Colonic mucosa (tissue), 4 donors: ENCODE measurements around the gene HAAO. TPM values are rescaled to one million over a fixed set of nuclear protein-coding genes. Genes with fewer than 3 reads are reported as not detected.

Source experiments
- DNase-seq: peaks from one replicate; pipeline ENCODE4 v3.0.0-alpha.2; 2020
- H3K27ac ChIP-seq: fragments of 200-600 bp; one replicate; pipeline ENCODE4 v1.8.0; 2021
- H3K27me3 ChIP-seq: fragments of 200-600 bp; one replicate; pipeline ENCODE4 v1.8.0; 2021
- H3K36me3 ChIP-seq: fragments of 200-600 bp; one replicate; pipeline ENCODE4 v1.8.0; 2021
- H3K4me1 ChIP-seq: fragments of 200-600 bp; one replicate; pipeline ENCODE4 v1.8.0; 2021; ENCODE audit warnings: mild to moderate bottlenecking
- H3K4me3 ChIP-seq: fragments of 200-600 bp; one replicate; pipeline ENCODE4 v1.8.0; 2021
- H3K9ac ChIP-seq, 2 donors: one replicate each; pipeline ENCODE4 v1.7.0; 2013; ENCODE audit warnings: control low read depth in 2 of 2, low read depth in 2 of 2, low read length in 2 of 2
- H3K9me3 ChIP-seq: fragments of 200-600 bp; one replicate; pipeline ENCODE4 v1.8.0; 2021
- CTCF ChIP-seq: fragments of 200-600 bp; IDR thresholded peaks from one replicate; pipeline ENCODE4 v1.8.0; 2022; ENCODE audit warnings: antibody characterized with exemption, mild to moderate bottlenecking
- intact Hi-C: fragments of 100-400 bp; cut with DNase I; formaldehyde crosslinking; loops from one replicate; pipeline ENCODE4 v1.14.1; 2022
- total RNA-seq, 2 donors: library from RNA; stranded (reverse); fragmentation: NEBNext Ultra II Directional in 1 of 2; extraction: Animal tissue kit (Norgen Biotek cat#: 25700) in 1 of 2; gene quantifications; one replicate each; pipeline ENCODE4 v1.2.1, GENCODE V29; 2021
- donor health status: healthy.
- donor health status: DM: no; HTN: no; CAD: no.
- donor health status: DM: no; HTN: no; CAD: no.

Gene HAAO
- total RNA-seq, 2 donors from 2014 or later: 8.2 to 17.8 TPM

- Histone ChIP-seq H3K27me3 (no peaks in the 10 kb centered on the region), H3K9me3 (no peaks in the 10 kb centered on the region), H3K9ac (no peak overlapping the region), H3K27ac (no peak overlapping the region), H3K4me3 (no peak overlapping the region), H3K4me1 (no peaks in the 10 kb centered on the region), H3K36me3 (no peaks in the 10 kb centered on the region)
- DNase-seq: no peak
- intact Hi-C loops: no loop called here
- no peak for TF ChIP-seq CTCF
Observed at GRCh38 chr2:42764901-42765300, 27.5 kb downstream of the HAAO start.

- no peak for TF ChIP-seq CTCF
- H3K4me3 ChIP-seq: no peak within 1 kb of the TSS
- DNase-seq: no peak
- no peak within 1 kb of the TSS for H3K9ac ChIP-seq
- H3K36me3 ChIP-seq: no peaks in the 10 kb centered on the region
- H3K27ac ChIP-seq: no peak within 1 kb of the TSS
- no peaks in the 10 kb centered on the region for H3K9me3 ChIP-seq
- H3K4me1 ChIP-seq: no peaks in the 10 kb centered on the region
- no peaks in the 10 kb centered on the region for H3K27me3 ChIP-seq
- intact Hi-C loops: no loop called here
Observed at GRCh38 chr2:42764096-42764495, 28.3 kb downstream of the HAAO start, which contains the start of gene OXER1. Gene OXER1, minus strand, starts transcription at chr2:42764135. Its CDS starts 73 bp downstream, at chr2:42764062.

- Histone ChIP-seq H3K9ac (no peak overlapping the region), H3K27me3 (no peaks in the 10 kb centered on the region), H3K4me3 (no peak overlapping the region), H3K27ac (no peak overlapping the region), H3K36me3 (no peaks in the 10 kb centered on the region), H3K4me1 (no peaks in the 10 kb centered on the region), H3K9me3 (no peaks in the 10 kb centered on the region)
- DNase-seq: no peak
- no peak for TF ChIP-seq CTCF
- intact Hi-C loops: no loop called here
Observed at GRCh38 chr2:42762823-42763804, 29.3 kb downstream of the HAAO start.

GRCh38 chr2:42762155-42762554, 30.2 kb downstream of the HAAO start:
- no peak for TF ChIP-seq CTCF
- no peak overlapping the region for H3K27ac ChIP-seq
- no peak overlapping the region for H3K9ac ChIP-seq
- no peaks in the 10 kb centered on the region for H3K9me3 ChIP-seq
- no peak for DNase-seq
- intact Hi-C loops: no loop called here
- H3K36me3 ChIP-seq: no peaks in the 10 kb centered on the region
- no peaks in the 10 kb centered on the region for H3K4me1 ChIP-seq
- H3K4me3 ChIP-seq: no peak overlapping the region
- no peaks in the 10 kb centered on the region for H3K27me3 ChIP-seq

GRCh38 chr2:42761554-42761953, 30.8 kb downstream of the HAAO start:
- no peak overlapping the region for H3K4me3 ChIP-seq
- no peak for TF ChIP-seq CTCF
- intact Hi-C loops: no loop called here
- no peaks in the 10 kb centered on the region for H3K9me3 ChIP-seq
- no peaks in the 10 kb centered on the region for H3K36me3 ChIP-seq
- H3K27ac ChIP-seq: no peak overlapping the region
- H3K9ac ChIP-seq: no peak overlapping the region
- no peaks in the 10 kb centered on the region for H3K27me3 ChIP-seq
- no peaks in the 10 kb centered on the region for H3K4me1 ChIP-seq
- no peak for DNase-seq
